ENCODE measurements around the gene HS3ST2. TPM values are rescaled to one million over a fixed set of nuclear protein-coding genes. Genes with fewer than 3 reads are reported as not detected.
A peak's percentile ranks its signal among the peaks of the same experiment; 100 is the strongest.

Gene HS3ST2
- total and polyA plus RNA-seq, 2 of the 8 experiments (the other 6 are each of a cell fraction or from before 2014, with no cell fraction given), result 1.7 to 3.7 TPM

DNA sequence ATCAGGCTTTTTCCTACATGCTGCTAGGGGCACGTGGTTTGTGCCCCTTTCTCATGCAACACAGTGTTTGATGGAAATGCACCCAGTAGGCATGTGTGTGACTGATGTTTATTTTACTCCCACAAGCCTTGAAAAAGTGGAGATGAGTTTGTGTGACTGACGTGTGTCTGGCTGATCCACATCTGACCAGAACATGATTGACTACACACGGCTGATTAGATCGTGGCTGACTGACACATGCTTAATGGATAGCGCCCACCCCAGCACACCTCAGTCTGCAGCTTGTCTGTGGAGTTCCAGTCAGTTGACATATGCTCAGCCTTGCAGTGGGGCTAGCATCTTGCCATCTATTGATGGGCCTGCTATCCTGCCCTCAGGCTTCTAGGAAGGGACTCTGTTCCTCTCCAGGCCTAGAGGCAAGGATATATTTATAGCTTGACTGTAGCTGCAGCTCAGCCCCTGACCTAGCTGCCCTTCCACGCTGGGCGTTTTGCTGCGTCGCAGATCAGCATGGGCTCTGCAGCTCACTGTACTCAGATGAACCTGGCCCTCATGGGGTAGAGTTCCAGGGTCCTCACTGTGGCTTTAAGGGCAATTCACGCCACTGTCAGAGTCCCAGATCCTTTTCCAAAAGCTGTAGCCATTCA is 112.3 kb downstream of the HS3ST2 start:
- POLR2A ChIA-PET (ENCODE audit: partially characterized antibody), result no interaction called here

More for the DNA sequence above, 112.3 kb downstream of the HS3ST2 start:
- TF ChIP-seq KDM1A (IDR thresholded peaks at IDR 0.05; ENCODE audit: borderline replicate concordance, low read length), result no peak
- TF ChIP-seq SAP30 (IDR thresholded peaks at IDR 0.05; ENCODE audit: insufficient read depth, insufficient replicate concordance, low read length), result no peak
- no peak for TF ChIP-seq KDM5A (IDR thresholded peaks at IDR 0.05; ENCODE audit: low read length)
- no peak for TF ChIP-seq HDAC6 (IDR thresholded peaks at IDR 0.05; ENCODE audit: low read depth, low read length)
- TF ChIP-seq SIRT6 (IDR thresholded peaks at IDR 0.05; ENCODE audit: low read length), result no peak
- TF ChIP-seq RXRA (IDR thresholded peaks at IDR 0.05; ENCODE audit: insufficient read depth, low read depth, low read length), result no peak
- no peak for TF ChIP-seq SUZ12 (IDR thresholded peaks at IDR 0.05; ENCODE audit: low read length)
- TF ChIP-seq, protein P1, sequence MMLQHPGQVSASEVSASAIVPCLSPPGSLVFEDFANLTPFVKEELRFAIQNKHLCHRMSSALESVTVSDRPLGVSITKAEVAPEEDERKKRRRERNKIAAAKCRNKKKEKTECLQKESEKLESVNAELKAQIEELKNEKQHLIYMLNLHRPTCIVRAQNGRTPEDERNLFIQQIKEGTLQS (IDR thresholded peaks at IDR 0.05; ENCODE audit: insufficient read depth, low read depth, low read length), result no peak
- TF ChIP-seq RFX5 (IDR thresholded peaks at IDR 0.05; ENCODE audit: borderline replicate concordance, low read depth, low read length), result no peak
- H4K91ac ChIP-seq (replicated peaks; ENCODE audit: insufficient read length, low read length), result no peak overlapping the region
- peak overlapping the region in 1 of 4 experiments; percentile 65; a peak in 2 of 7 replicates for H3K9ac ChIP-seq (replicated peaks in 1 of 4; ENCODE audit: extremely low read depth in 1 of 4, low read depth in 3 of 4, low read length in 3 of 4)
- H2AFZ ChIP-seq (ENCODE audit: low read length), result no peak overlapping the region; the same call in 1 of the 2 replicates
- H3K4ac ChIP-seq (replicated peaks; ENCODE audit: insufficient read length, low read depth, low read length), result no peak overlapping the region
- no peak overlapping the region for H3K18ac ChIP-seq (ENCODE audit: extremely low read depth, low read length)
- H3K14ac ChIP-seq (ENCODE audit: insufficient read length), result no peak overlapping the region
- H3K79me2 ChIP-seq (ENCODE audit: control insufficient read depth in 1 of 2, insufficient read depth in 2 of 2, low read length in 2 of 2), result no peaks in the 10 kb centered on the region
- H2BK12ac ChIP-seq (ENCODE audit: low read depth, low read length), result no peak overlapping the region
- no peak overlapping the region for H2AK5ac ChIP-seq (ENCODE audit: low read depth, low read length)
- no peaks in the 10 kb centered on the region for H4K20me1 ChIP-seq (replicated peaks in 1 of 2; ENCODE audit: control insufficient read depth in 1 of 2, insufficient read depth in 2 of 2, low read length in 2 of 2)
- no peak for FAIRE-seq
- no peak overlapping the region for H3K4me3 ChIP-seq (ENCODE audit: extremely low read depth in 1 of 4, insufficient read depth in 2 of 4, low read depth in 3 of 4, low read length in 4 of 4)
- DNase-seq (ENCODE audit: low read depth in 1 of 2, low spot score in 2 of 2), result no peak
- no peak overlapping the region for H4K5ac ChIP-seq (ENCODE audit: insufficient read length, low read depth, low read length)
- no peak overlapping the region for H2BK120ac ChIP-seq (replicated peaks; ENCODE audit: low read depth, low read length)
- H3K23me2 ChIP-seq (ENCODE audit: low read depth, low read length), result no peaks in the 10 kb centered on the region
- H3K23ac ChIP-seq (ENCODE audit: insufficient read length), result no peak overlapping the region
- no peak overlapping the region for H2BK20ac ChIP-seq (ENCODE audit: low read length)
- H3K4me1 ChIP-seq (replicated peaks in 1 of 4; ENCODE audit: control insufficient read depth in 3 of 4, insufficient read depth in 4 of 4, low read length in 3 of 4), result peaks cover 0 to under 1% (median 0%) of the 10 kb centered on the region in 4 experiments; a peak in 1 of 7 replicates
- no peak overlapping the region for H2BK15ac ChIP-seq (ENCODE audit: low read length)
- WGBS, 2 experiments (ENCODE audit: extremely low coverage in 1 of 2, insufficient coverage in 1 of 2, insufficient read length in 1 of 2, insufficient replicate concordance in 2 of 2, low coverage in 1 of 2, low lambda C conversion rate in 2 of 2, missing lambda C conversion rate in 1 of 2), result 86% methylated on average over 10 of the region's 10 CpGs; no CpG with 5 or more reads in 1 of the 2 experiments
- no peak overlapping the region for H3K27ac ChIP-seq (ENCODE audit: low read depth, low read length)
- H3K9me3 ChIP-seq (ENCODE audit: insufficient read depth in 2 of 2, low read depth in 1 of 2, low read length in 1 of 2), result no peaks in the 10 kb centered on the region
- no peak overlapping the region for H2BK5ac ChIP-seq (ENCODE audit: low read depth, low read length)
- no peak overlapping the region for H4K8ac ChIP-seq (ENCODE audit: extremely low read depth, insufficient read depth, low read length)
- H3K4me2 ChIP-seq (ENCODE audit: insufficient read depth in 1 of 2, low read depth in 2 of 2, low read length in 2 of 2), result no peak overlapping the region
- CTCF ChIA-PET (ENCODE audit: partially characterized antibody), result interaction anchor here (0.8 to 3.4 kb wide), 5 partner anchors 10 to 508 kb away, joined by 3 to 10 read pairs (median 3); no protein-coding TSS in a partner anchor
- H3K27me3 ChIP-seq (replicated peaks in 1 of 4; ENCODE audit: control insufficient read depth in 3 of 4, extremely low read depth in 1 of 4, insufficient read depth in 3 of 4, low read length in 3 of 4), result no peaks in the 10 kb centered on the region; a peak in 1 of 7 replicates
- H3K79me1 ChIP-seq (ENCODE audit: low read depth, low read length), result no peaks in the 10 kb centered on the region
- H3K56ac ChIP-seq (replicated peaks; ENCODE audit: insufficient read length, low read depth, low read length), result no peak overlapping the region
- no peaks in the 10 kb centered on the region for H3K36me3 ChIP-seq (ENCODE audit: control insufficient read depth in 2 of 4, insufficient read depth in 4 of 4, low read length in 3 of 4)
